ENCODE results near the gene TRAPPC6A.
"Not testable (repeated sequence)": the region's sequence is repeated elsewhere in the genome, so short reads cannot be mapped to it uniquely, and the experiment has no call there.

DNA sequence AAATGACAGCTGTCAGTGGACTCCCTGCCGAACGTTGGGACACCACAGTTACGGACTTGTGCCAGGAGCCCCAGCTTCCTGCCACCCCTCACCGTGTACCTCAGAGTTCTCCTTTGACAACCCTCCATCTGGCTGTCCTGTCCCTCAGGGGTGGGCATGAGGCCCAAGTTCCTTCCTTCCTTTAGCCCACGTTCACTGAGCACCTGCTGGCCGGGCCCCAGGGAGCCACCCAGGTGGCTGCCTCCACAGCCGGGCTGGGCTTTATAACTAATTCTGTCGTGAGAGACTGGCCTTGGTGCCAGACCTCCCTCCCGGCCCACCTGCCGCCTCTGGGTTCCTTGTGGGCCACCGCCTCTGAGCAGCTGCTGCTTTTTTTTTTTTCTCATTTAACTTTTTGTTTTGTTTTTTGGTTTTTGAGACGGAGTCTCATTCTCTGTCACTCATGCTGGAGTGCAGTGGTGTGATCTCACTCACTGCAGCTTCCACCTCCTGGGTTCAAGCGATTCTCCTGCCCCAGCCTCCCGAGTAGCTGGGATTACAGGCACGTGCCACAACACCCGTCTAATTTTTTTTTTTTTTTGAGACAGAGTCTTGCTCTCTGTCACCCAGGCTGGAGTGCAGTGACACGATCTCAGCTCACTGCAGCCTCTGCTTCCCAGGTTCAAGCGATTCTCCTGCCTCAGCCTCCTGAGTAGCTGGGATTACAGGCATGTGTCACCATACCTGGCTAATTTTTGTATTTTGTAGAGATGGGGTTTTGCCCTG is 59.3 kb downstream of the TRAPPC6A start:
- not testable (repeated sequence) for TF ChIP-seq CTCF (conservative IDR thresholded peaks at IDR 0.05 in 1 of 2, IDR thresholded peaks at IDR 0.05 in 1 of 2; ENCODE audit: extremely low read depth in 1 of 2, insufficient read depth in 1 of 2, low read depth in 1 of 2, low read length in 2 of 2); EZH2 (IDR thresholded peaks at IDR 0.05; ENCODE audit: borderline replicate concordance, low read length)
